A549 (cell line): Measurements from ENCODE around the gene FLVCR2. TPM values are rescaled to one million over a fixed set of nuclear protein-coding genes. Genes with fewer than 3 reads are reported as not detected.

Experiments
- ATAC-seq, 2 experiments: fragments of 200-7000 bp in 1 of 2; fragments of >200 bp in 1 of 2; cut with Nextera tagmentation in 1 of 2; cut with Tn5 transposase in 1 of 2; 3 replicates each; pipeline versions ENCODE4 v1.8.0 to v1.9.1; 2018 to 2020; ENCODE audit warnings: mild to moderate bottlenecking in 1 of 2, moderate library complexity in 1 of 2
- CTCF ChIA-PET: fragments of 300-600 bp; sonication (Branson Sonifier 250); formaldehyde crosslinking; extraction: SDS; loops from one replicate; lab custom pipeline; 2021; ENCODE audit warnings: antibody characterized with exemption, inconsistent platforms; lab: Yijun Ruan, JAX
- POLR2A ChIA-PET: fragments of 350-600 bp; formaldehyde crosslinking; extraction: SDS; loops from one replicate; lab custom pipeline; 2021; ENCODE audit warnings: antibody characterized with exemption, inconsistent platforms; lab: Yijun Ruan, JAX
- DNase-seq, 2 experiments: peaks; one replicate each; pipeline versions ENCODE4 v3.0.0 to v3.0.0-alpha.2; 2011 to 2016; ENCODE audit warnings: low read depth in 1 of 2, low spot score in 1 of 2
- FAIRE-seq: peaks from 2 replicates; lab custom pipeline; 2011; peaks lifted over from hg19 to GRCh38; lab: Jason Lieb, UNC
- H3K27ac ChIP-seq, 2 experiments: fragments of >200 bp; sonication (Bioruptor Twin); formaldehyde crosslinking; 3 replicates each; pipeline ENCODE4 v1.5.1; 2016 to 2017
- H3K4me1 ChIP-seq: fragments of >200 bp; sonication (Bioruptor Twin); formaldehyde crosslinking; 3 replicates; pipeline ENCODE4 v1.6.1; 2016
- H3K4me2 ChIP-seq: fragments of >200 bp; sonication (Bioruptor Twin); formaldehyde crosslinking; 3 replicates; pipeline ENCODE4 v1.6.1; 2016
- H3K4me3 ChIP-seq: fragments of >200 bp; sonication (Bioruptor Twin); formaldehyde crosslinking; 3 replicates; pipeline ENCODE4 v1.5.1; 2016
- H3K9me3 ChIP-seq: fragments of >200 bp; sonication (Bioruptor Twin); formaldehyde crosslinking; 3 replicates; pipeline ENCODE4 v1.6.1; 2016
- CBX8 ChIP-seq: fragments of 200-600 bp; sonication (generic); IDR thresholded peaks from 2 replicates; pipeline ENCODE4 v1.6.1; 2016
- CEBPB ChIP-seq, 2 experiments: fragments of >200 bp in 1 of 2; sonication (Bioruptor Twin) in 1 of 2; formaldehyde crosslinking in 1 of 2; IDR thresholded peaks; 2 replicates each; pipeline ENCODE4 v1.6.1; 2012 to 2016
- CHD2 ChIP-seq: fragments of 150-350 bp; IDR thresholded peaks from 2 replicates; pipeline ENCODE4 v1.6.1; 2014; ENCODE audit warnings: low read length; ENCODE audit not compliant: partially characterized antibody
- FOSL2 ChIP-seq, 2 experiments: fragments of 450-650 bp in 1 of 2; fragments of >200 bp in 1 of 2; sonication (Bioruptor Twin) in 1 of 2; formaldehyde crosslinking; IDR thresholded peaks; 2 replicates each; pipeline versions ENCODE4 v1.5.0 to v1.6.1; 2016 to 2020; ENCODE audit warnings: mild to moderate bottlenecking in 1 of 2, moderate library complexity in 1 of 2
- FOXS1 ChIP-seq: fragments of 250-450 bp; sonication (Bioruptor Pico); IDR thresholded peaks from 2 replicates; pipeline ENCODE4 v1.5.0; 2020; ENCODE audit warnings: mild to moderate bottlenecking, moderate library complexity
- GATA3 ChIP-seq: IDR thresholded peaks from 2 replicates; pipeline ENCODE4 v1.6.1; 2012; ENCODE audit warnings: borderline replicate concordance
- HDAC2 ChIP-seq: fragments of 200-600 bp; sonication (generic); IDR thresholded peaks from 2 replicates; pipeline ENCODE4 v1.6.1; 2016
- HEYL ChIP-seq: fragments of 250-450 bp; sonication (Bioruptor Pico); IDR thresholded peaks from 2 replicates; pipeline ENCODE4 v1.8.0; 2021; ENCODE audit warnings: mild to moderate bottlenecking, moderate library complexity
- HOXB13 ChIP-seq: fragments of 250-450 bp; sonication (Bioruptor Pico); IDR thresholded peaks from 2 replicates; pipeline ENCODE4 v1.5.0; 2020; ENCODE audit warnings: low read depth, mild to moderate bottlenecking, moderate library complexity
- JUN ChIP-seq, 2 experiments: fragments of >200 bp; sonication (Bioruptor Twin); formaldehyde crosslinking; IDR thresholded peaks; 2 replicates in 1 of 2; 3 replicates in 1 of 2; pipeline ENCODE4 v1.6.1; 2016 to 2017
- JUNB ChIP-seq: fragments of >200 bp; sonication (Bioruptor Twin); formaldehyde crosslinking; IDR thresholded peaks from 2 replicates; pipeline ENCODE4 v1.6.1; 2016
- MAFK ChIP-seq: fragments of 450-650 bp; IDR thresholded peaks from 2 replicates; pipeline ENCODE4 v1.6.1; 2014; ENCODE audit not compliant: partially characterized antibody
- PHF8 ChIP-seq: fragments of 200-600 bp; sonication (generic); IDR thresholded peaks from 2 replicates; pipeline ENCODE4 v1.6.1; 2016; ENCODE audit warnings: low read depth, mild to moderate bottlenecking, antibody characterized with exemption, moderate library complexity, borderline replicate concordance
- POLR2AphosphoS2 ChIP-seq: conservative IDR thresholded peaks from 2 replicates; pipeline ENCODE4 v1.6.1; 2012; ENCODE audit warnings: low read length, improper control_type of control experiment, inconsistent platforms
- RAD21 ChIP-seq, 2 experiments: fragments of >200 bp in 1 of 2; sonication (Bioruptor Twin) in 1 of 2; formaldehyde crosslinking in 1 of 2; IDR thresholded peaks in 1 of 2; conservative IDR thresholded peaks in 1 of 2; 2 replicates in 1 of 2; 3 replicates in 1 of 2; pipeline ENCODE4 v1.6.1; 2012 to 2018; ENCODE audit warnings: inconsistent platforms in 1 of 2
- RARB ChIP-seq: fragments of 250-450 bp; sonication (Bioruptor Pico); IDR thresholded peaks from 2 replicates; pipeline ENCODE4 v1.8.0; 2021; ENCODE audit warnings: mild to moderate bottlenecking, moderate library complexity
- RCOR1 ChIP-seq: fragments of 150-350 bp; IDR thresholded peaks from 2 replicates; pipeline ENCODE4 v1.6.1; 2014; ENCODE audit warnings: antibody characterized with exemption, low read length, low read depth
- RFX5 ChIP-seq: fragments of 450-650 bp; IDR thresholded peaks from 2 replicates; pipeline ENCODE4 v1.7.1; 2014; ENCODE audit warnings: antibody characterized with exemption, mild to moderate bottlenecking, moderate library complexity
- RNF2 ChIP-seq: fragments of 200-600 bp; sonication (generic); IDR thresholded peaks from 2 replicates; pipeline ENCODE4 v1.6.1; 2016; ENCODE audit warnings: low read depth, mild to moderate bottlenecking, antibody characterized with exemption, moderate library complexity, borderline replicate concordance
- TFCP2L1 ChIP-seq: fragments of 250-450 bp; sonication (Bioruptor Pico); IDR thresholded peaks from 2 replicates; pipeline ENCODE4 v1.5.0; 2021; ENCODE audit warnings: mild to moderate bottlenecking
- TP53 ChIP-seq: fragments of 250-450 bp; sonication (Bioruptor Pico); IDR thresholded peaks from 2 replicates; pipeline ENCODE4 v1.5.0; 2021; ENCODE audit warnings: mild to moderate bottlenecking, moderate library complexity
- ZC3H11A ChIP-seq: fragments of 450-650 bp; IDR thresholded peaks from 2 replicates; pipeline ENCODE4 v1.6.1; 2014; ENCODE audit warnings: antibody characterized with exemption, mild to moderate bottlenecking
- ZNF302 ChIP-seq: fragments of 250-450 bp; sonication (Bioruptor Pico); IDR thresholded peaks from 2 replicates; pipeline ENCODE4 v1.9.0; 2021; ENCODE audit warnings: inconsistent platforms, mild to moderate bottlenecking, moderate library complexity
- WGBS: methylation state at CpG from one replicate; pipeline ENCODE4 v1.1.6; 2017; ENCODE audit errors: missing lambda C conversion rate; 5-methylcytosine and 5-hydroxymethylcytosine counted together
- polyA plus RNA-seq, 4 experiments: library from polyadenylated mRNA; depleted of rRNA in 3 of 4; stranded (reverse); fragments of >200 nt; fragmentation: RNase III in 1 of 4; extraction: RNeasy Plus Mini Kit Qiagen cat#74134 plus additional on column Dnase treatment in 1 of 4; gene quantifications; 2 replicates in 3 of 4; 3 replicates in 1 of 4; pipeline ENCODE4 v1.2.3, GENCODE V29; 2011 to 2017
- TF ChIP-seq, protein P1 (sequence below): fragments of >200 bp; sonication (Bioruptor Twin); formaldehyde crosslinking; IDR thresholded peaks from 2 replicates; pipeline ENCODE4 v1.6.1; 2016
- TF ChIP-seq, protein P2 (sequence below): fragments of >200 bp; sonication (Bioruptor Twin); formaldehyde crosslinking; IDR thresholded peaks from 3 replicates; pipeline ENCODE4 v1.5.1; 2016
- TF ChIP-seq, protein P3 (sequence below): IDR thresholded peaks from 2 replicates; pipeline ENCODE4 v1.6.1; 2012
- TF ChIP-seq, protein P4 (sequence below): fragments of 150-350 bp; IDR thresholded peaks from 2 replicates; pipeline ENCODE4 v1.6.1; 2014; ENCODE audit warnings: low read depth, mild to moderate bottlenecking, low read length
- TF ChIP-seq, protein P5 (sequence below): fragments of 200-600 bp; sonication (generic); IDR thresholded peaks from 2 replicates; pipeline ENCODE4 v1.6.1; 2016; ENCODE audit warnings: antibody characterized with exemption, mild to moderate bottlenecking, moderate library complexity

The FLVCR2 gene
- polyA plus RNA-seq, 2 of the 4 experiments (the other 2 are of a cell fraction), result 3.8 to 3.9 TPM

DNA sequence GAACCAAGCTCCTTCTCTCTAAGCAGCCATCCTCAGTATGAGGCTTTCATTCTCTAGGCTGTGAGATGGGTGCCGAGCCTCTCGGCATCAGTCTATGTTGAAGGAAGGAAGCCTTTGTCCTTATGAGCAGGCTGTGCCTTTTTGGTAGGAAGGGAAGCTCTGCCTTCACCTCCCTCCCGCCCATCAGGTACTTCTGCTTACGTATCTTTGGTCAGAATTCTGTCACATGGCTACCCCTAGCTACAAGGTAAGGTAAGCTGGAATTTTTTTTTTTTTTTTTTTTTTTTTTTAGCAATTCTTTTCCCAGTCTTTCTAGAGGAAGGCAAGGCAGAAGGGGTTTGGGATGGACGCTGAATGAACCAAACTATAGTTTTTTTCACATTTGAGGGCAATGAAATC lies 39.3 kb upstream of the FLVCR2 start:
- CTCF ChIA-PET, result interaction anchor here (0.7 to 5.6 kb wide), 9 partner anchors 10 to 231 kb away, joined by 3 to 27 read pairs (median 5); no protein-coding TSS in a partner anchor
- peaks cover 45% of the 10 kb centered on the region for H3K4me1 ChIP-seq
- peak overlapping the region; percentile 75 to 96 for H3K27ac ChIP-seq
- TF ChIP-seq TFCP2L1 (CRISPR knock-in tag), result no peak
- TF ChIP-seq, protein P1, sequence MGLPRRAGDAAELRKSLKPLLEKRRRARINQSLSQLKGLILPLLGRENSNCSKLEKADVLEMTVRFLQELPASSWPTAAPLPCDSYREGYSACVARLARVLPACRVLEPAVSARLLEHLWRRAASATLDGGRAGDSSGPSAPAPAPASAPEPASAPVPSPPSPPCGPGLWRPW, result no peak
- no peak for TF ChIP-seq HOXB13 (CRISPR knock-in tag)
- TF ChIP-seq, protein P2, sequence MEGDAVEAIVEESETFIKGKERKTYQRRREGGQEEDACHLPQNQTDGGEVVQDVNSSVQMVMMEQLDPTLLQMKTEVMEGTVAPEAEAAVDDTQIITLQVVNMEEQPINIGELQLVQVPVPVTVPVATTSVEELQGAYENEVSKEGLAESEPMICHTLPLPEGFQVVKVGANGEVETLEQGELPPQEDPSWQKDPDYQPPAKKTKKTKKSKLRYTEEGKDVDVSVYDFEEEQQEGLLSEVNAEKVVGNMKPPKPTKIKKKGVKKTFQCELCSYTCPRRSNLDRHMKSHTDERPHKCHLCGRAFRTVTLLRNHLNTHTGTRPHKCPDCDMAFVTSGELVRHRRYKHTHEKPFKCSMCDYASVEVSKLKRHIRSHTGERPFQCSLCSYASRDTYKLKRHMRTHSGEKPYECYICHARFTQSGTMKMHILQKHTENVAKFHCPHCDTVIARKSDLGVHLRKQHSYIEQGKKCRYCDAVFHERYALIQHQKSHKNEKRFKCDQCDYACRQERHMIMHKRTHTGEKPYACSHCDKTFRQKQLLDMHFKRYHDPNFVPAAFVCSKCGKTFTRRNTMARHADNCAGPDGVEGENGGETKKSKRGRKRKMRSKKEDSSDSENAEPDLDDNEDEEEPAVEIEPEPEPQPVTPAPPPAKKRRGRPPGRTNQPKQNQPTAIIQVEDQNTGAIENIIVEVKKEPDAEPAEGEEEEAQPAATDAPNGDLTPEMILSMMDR, result no peak
- no peak for TF ChIP-seq ZNF302
- no peak for TF ChIP-seq CHD2
- TF ChIP-seq CBX8, result no peak
- TF ChIP-seq ZC3H11A, result no peak
- no peak for TF ChIP-seq RCOR1
- TF ChIP-seq CEBPB (IDR thresholded peaks at IDR 0.05), result no peak
- TF ChIP-seq FOXS1 (CRISPR knock-in tag), result no peak
- TF ChIP-seq, protein P3, sequence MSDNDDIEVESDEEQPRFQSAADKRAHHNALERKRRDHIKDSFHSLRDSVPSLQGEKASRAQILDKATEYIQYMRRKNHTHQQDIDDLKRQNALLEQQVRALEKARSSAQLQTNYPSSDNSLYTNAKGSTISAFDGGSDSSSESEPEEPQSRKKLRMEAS, result no peak
- no peak for TF ChIP-seq POLR2AphosphoS2
- TF ChIP-seq GATA3, result no peak
- no peak for TF ChIP-seq FOSL2 (IDR thresholded peaks at IDR 0.05)
- TF ChIP-seq FOSL2 (CRISPR knock-in tag; IDR thresholded peaks at IDR 0.05), result no peak
- TF ChIP-seq HEYL, result no peak
- no peak for TF ChIP-seq RNF2
- no peak for TF ChIP-seq RARB
- TF ChIP-seq, protein P4, sequence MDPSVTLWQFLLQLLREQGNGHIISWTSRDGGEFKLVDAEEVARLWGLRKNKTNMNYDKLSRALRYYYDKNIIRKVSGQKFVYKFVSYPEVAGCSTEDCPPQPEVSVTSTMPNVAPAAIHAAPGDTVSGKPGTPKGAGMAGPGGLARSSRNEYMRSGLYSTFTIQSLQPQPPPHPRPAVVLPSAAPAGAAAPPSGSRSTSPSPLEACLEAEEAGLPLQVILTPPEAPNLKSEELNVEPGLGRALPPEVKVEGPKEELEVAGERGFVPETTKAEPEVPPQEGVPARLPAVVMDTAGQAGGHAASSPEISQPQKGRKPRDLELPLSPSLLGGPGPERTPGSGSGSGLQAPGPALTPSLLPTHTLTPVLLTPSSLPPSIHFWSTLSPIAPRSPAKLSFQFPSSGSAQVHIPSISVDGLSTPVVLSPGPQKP, result no peak
- FAIRE-seq, result no peak
- POLR2A ChIA-PET, result no interaction called here
- no peak overlapping the region for H3K4me2 ChIP-seq
- no peak for DNase-seq
- no peak for ATAC-seq
- H3K9me3 ChIP-seq, result no peaks in the 10 kb centered on the region
- 94% methylated on average over 5 of the region's 5 CpGs for WGBS
- H3K4me3 ChIP-seq, result no peak overlapping the region

DNA sequence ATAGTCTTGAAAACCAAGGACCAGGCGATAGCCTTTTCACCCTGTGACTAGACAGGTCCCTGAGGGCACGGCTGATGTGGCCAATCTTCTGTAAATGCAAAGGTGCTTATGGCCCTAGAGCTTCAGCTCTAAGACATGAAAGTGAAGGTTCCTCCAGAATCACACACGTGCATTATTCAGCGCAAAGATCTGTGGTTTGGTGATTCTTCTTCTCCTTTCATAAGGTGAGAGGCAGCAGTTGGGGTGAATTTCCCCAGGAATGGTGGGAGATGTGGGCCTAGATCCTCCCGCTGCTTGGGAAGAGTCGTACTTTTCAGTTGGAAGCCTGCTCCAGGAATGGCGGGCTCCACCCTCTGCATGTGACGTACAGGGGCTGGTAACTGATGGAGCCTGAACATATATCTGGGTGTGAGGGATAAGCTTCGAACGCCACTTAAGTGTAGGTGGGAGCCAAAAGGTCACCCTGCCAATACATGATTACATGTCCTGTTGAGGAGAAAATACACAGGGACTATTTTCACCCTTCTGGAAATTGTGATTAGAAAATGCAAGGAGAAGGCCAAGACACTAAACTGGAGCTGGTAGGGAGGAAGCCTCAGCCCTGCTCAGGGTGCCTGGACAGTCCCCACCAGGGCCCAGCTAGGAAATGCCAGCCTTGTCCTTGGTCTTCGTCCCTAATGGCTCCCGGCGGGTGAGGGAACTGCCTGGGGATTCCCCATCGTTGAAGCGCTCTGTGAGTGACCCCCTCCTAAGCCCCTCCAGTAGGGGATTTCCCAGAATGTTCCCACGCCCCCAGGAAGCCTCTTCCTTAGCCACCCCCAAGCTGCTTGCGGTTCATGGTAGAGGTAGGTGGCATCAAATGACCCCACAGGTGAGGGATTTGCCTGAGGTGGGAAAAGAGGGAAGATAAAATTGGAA lies 38.6 kb upstream of the FLVCR2 start:
- H3K27ac ChIP-seq, result peak overlapping the region; percentile 75 to 96; a peak in 5 of 6 replicates
- DNase-seq (no peak), FAIRE-seq (no peak), ATAC-seq (no peak)
- WGBS, result 92% methylated on average over 16 of the region's 17 CpGs
- TF ChIP-seq JUN (IDR thresholded peaks at IDR 0.05), result no peak
- TF ChIP-seq JUNB, result no peak
- no peak for TF ChIP-seq RFX5
- TF ChIP-seq, protein P1, result no peak
- no peak for TF ChIP-seq RAD21 (conservative IDR thresholded peaks at IDR 0.05 in 1 of 2, IDR thresholded peaks at IDR 0.05 in 1 of 2)
- TF ChIP-seq PHF8, result no peak
- no peak for TF ChIP-seq HDAC2
- TF ChIP-seq GATA3, result no peak
- TF ChIP-seq MAFK, result no peak
- TF ChIP-seq, protein P5, sequence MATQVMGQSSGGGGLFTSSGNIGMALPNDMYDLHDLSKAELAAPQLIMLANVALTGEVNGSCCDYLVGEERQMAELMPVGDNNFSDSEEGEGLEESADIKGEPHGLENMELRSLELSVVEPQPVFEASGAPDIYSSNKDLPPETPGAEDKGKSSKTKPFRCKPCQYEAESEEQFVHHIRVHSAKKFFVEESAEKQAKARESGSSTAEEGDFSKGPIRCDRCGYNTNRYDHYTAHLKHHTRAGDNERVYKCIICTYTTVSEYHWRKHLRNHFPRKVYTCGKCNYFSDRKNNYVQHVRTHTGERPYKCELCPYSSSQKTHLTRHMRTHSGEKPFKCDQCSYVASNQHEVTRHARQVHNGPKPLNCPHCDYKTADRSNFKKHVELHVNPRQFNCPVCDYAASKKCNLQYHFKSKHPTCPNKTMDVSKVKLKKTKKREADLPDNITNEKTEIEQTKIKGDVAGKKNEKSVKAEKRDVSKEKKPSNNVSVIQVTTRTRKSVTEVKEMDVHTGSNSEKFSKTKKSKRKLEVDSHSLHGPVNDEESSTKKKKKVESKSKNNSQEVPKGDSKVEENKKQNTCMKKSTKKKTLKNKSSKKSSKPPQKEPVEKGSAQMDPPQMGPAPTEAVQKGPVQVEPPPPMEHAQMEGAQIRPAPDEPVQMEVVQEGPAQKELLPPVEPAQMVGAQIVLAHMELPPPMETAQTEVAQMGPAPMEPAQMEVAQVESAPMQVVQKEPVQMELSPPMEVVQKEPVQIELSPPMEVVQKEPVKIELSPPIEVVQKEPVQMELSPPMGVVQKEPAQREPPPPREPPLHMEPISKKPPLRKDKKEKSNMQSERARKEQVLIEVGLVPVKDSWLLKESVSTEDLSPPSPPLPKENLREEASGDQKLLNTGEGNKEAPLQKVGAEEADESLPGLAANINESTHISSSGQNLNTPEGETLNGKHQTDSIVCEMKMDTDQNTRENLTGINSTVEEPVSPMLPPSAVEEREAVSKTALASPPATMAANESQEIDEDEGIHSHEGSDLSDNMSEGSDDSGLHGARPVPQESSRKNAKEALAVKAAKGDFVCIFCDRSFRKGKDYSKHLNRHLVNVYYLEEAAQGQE, result no peak
- TF ChIP-seq TP53 (CRISPR knock-in tag), result no peak
- POLR2A ChIA-PET, result no interaction called here
- CTCF ChIA-PET, result interaction anchor here (0.7 to 5.6 kb wide), 9 partner anchors 9 to 232 kb away, joined by 3 to 27 read pairs (median 5); no protein-coding TSS in a partner anchor
- H3K4me2 ChIP-seq, result no peak overlapping the region
- H3K4me3 ChIP-seq, result no peak overlapping the region
- H3K9me3 ChIP-seq, result no peaks in the 10 kb centered on the region
- peaks cover 45% of the 10 kb centered on the region for H3K4me1 ChIP-seq
